Fibroblast of lung (primary cell): ENCODE data around the gene TSPAN9. TPM values are rescaled to one million over a fixed set of nuclear protein-coding genes. Genes with fewer than 3 reads are reported as not detected.

Experiments used
- DNase-seq, 2 donors: peaks; one replicate each; pipeline versions ENCODE4 v3.0.0 to v3.0.0-alpha.2; 2010; ENCODE audit warnings: low read depth in 2 of 2
- H2AFZ ChIP-seq: 2 replicates; pipeline ENCODE4 v1.5.1; 2012; ENCODE audit warnings: low read length, control low read depth, inconsistent platforms
- H3K27ac ChIP-seq: 2 replicates; pipeline ENCODE4 v1.5.1; 2011; ENCODE audit warnings: low read length, control low read depth; ENCODE audit not compliant: insufficient read depth
- H3K27me3 ChIP-seq: 2 replicates; pipeline ENCODE4 v1.5.1; 2011; ENCODE audit warnings: mild to moderate bottlenecking, low read length; ENCODE audit not compliant: control insufficient read depth, insufficient read depth
- H3K36me3 ChIP-seq: 2 replicates; pipeline ENCODE4 v1.5.1; 2011; ENCODE audit warnings: low read length; ENCODE audit not compliant: control insufficient read depth, insufficient read depth
- H3K4me1 ChIP-seq: 2 replicates; pipeline ENCODE4 v1.5.1; 2011; ENCODE audit warnings: low read length; ENCODE audit not compliant: control insufficient read depth, insufficient read depth; ENCODE audit errors: extremely low read depth
- H3K4me2 ChIP-seq: 2 replicates; pipeline ENCODE4 v1.5.1; 2011; ENCODE audit warnings: low read length, control low read depth; ENCODE audit not compliant: insufficient read depth; ENCODE audit errors: extremely low read depth
- H3K4me3 ChIP-seq, 4 experiments: fragments of 200-600 bp in 1 of 4; sonication (generic) in 1 of 4; replicated peaks in 1 of 4; 2 replicates each; pipeline ENCODE4 v1.5.1; 2011 to 2016; ENCODE audit warnings: low read length in 4 of 4, low read depth in 3 of 4, mild to moderate bottlenecking in 3 of 4, control low read depth in 2 of 4, inconsistent platforms in 1 of 4, mixed read lengths in 1 of 4; ENCODE audit not compliant: insufficient read depth in 1 of 4; ENCODE audit errors: control extremely low read depth in 1 of 4
- H3K79me2 ChIP-seq: 2 replicates; pipeline ENCODE4 v1.5.1; 2012; ENCODE audit warnings: mild to moderate bottlenecking, low read length, inconsistent platforms; ENCODE audit not compliant: control insufficient read depth, insufficient read depth
- H3K9ac ChIP-seq: 2 replicates; pipeline ENCODE4 v1.5.1; 2011; ENCODE audit warnings: mild to moderate bottlenecking, low read length, control low read depth; ENCODE audit not compliant: insufficient read depth
- H3K9me3 ChIP-seq: 2 replicates; pipeline ENCODE4 v1.5.1; 2012; ENCODE audit warnings: low read depth, low read length; ENCODE audit not compliant: control insufficient read depth, insufficient read depth
- H4K20me1 ChIP-seq: 2 replicates; pipeline ENCODE4 v1.5.1; 2011; ENCODE audit warnings: low read length; ENCODE audit not compliant: control insufficient read depth, insufficient read depth; ENCODE audit errors: extremely low read depth
- EZH2 ChIP-seq: IDR thresholded peaks from 2 replicates; pipeline ENCODE4 v1.5.1; 2012; ENCODE audit warnings: low read length, control low read depth, mild to moderate bottlenecking; ENCODE audit errors: missing control alignments
- polyA plus RNA-seq, 2 donors: library from polyadenylated mRNA; depleted of rRNA in 1 of 2; stranded (reverse) in 1 of 2; unstranded in 1 of 2; fragments of >200 nt; gene quantifications; 2 replicates each; pipeline ENCODE4 v1.2.1, GENCODE V29; 2011 to 2012; ENCODE audit warnings: missing spikeins in 1 of 2
- total RNA-seq: library from RNA; depleted of rRNA; stranded (reverse); fragments of >200 nt; gene quantifications from 2 replicates; pipeline ENCODE4 v1.2.1, GENCODE V29; 2014
- TF ChIP-seq, protein P1 (sequence below), 2 donors: IDR thresholded peaks in 1 of 2; conservative IDR thresholded peaks in 1 of 2; 1 replicate in 1 of 2; 2 replicates in 1 of 2; pipeline ENCODE4 v1.5.1; 2011 to 2012; ENCODE audit warnings: low read length in 2 of 2, control low read depth in 1 of 2, inconsistent platforms in 1 of 2, low read depth in 1 of 2, mild to moderate bottlenecking in 1 of 2

Gene TSPAN9
- total and polyA plus RNA-seq, 2 donors (not counting 1 experiment from before 2014, with no cell fraction given), result 31.1 to 35.2 TPM

DNA sequence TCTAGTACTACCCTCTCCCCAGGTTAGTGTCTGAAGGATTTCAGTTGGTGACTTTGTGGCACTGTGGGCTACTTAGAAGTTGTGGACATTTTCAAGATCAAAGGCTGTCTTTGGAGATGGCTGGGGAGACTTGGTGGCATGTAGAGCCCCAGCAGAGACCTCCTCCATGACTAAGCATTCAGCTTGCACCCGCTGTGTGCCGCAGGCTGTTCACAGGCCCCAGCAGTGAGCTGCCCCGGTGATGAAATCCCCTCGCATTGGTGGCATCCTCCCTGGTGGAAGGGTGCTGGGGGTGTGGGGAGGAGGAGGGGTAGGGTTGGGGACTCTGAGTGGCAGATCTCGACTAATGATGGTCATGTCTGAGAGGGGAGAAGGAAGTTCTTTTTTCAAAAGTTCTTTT lies 173.9 kb downstream of the TSPAN9 start:
- no peak overlapping the region for H3K27ac ChIP-seq
- H3K27me3 ChIP-seq, result no peaks in the 10 kb centered on the region

DNA sequence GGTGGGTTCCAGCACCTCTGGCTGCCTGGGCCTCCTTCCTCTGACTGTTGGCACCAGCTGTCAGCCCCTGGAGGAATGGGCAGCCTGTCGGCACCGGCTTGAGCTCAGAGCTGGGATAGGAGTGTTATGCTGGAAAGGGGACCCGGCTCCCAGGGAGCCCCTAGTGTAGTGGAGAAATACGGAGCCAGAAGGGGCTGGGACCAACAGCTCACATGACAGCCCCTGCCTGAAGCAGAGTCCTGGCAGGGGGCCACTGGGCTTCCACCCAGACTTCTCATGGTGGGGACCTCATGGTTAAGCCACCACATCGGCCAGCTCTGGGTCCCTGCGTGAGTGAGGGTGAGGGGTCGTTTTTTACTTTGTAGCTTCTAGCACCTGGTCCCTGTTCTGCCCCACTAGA lies 174.5 kb downstream of the TSPAN9 start:
- H3K4me2 ChIP-seq, result no peak overlapping the region
- no peak for TF ChIP-seq EZH2
- TF ChIP-seq, protein P1, sequence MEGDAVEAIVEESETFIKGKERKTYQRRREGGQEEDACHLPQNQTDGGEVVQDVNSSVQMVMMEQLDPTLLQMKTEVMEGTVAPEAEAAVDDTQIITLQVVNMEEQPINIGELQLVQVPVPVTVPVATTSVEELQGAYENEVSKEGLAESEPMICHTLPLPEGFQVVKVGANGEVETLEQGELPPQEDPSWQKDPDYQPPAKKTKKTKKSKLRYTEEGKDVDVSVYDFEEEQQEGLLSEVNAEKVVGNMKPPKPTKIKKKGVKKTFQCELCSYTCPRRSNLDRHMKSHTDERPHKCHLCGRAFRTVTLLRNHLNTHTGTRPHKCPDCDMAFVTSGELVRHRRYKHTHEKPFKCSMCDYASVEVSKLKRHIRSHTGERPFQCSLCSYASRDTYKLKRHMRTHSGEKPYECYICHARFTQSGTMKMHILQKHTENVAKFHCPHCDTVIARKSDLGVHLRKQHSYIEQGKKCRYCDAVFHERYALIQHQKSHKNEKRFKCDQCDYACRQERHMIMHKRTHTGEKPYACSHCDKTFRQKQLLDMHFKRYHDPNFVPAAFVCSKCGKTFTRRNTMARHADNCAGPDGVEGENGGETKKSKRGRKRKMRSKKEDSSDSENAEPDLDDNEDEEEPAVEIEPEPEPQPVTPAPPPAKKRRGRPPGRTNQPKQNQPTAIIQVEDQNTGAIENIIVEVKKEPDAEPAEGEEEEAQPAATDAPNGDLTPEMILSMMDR (conservative IDR thresholded peaks at IDR 0.05 in 1 of 2, IDR thresholded peaks at IDR 0.05 in 1 of 2; ENCODE audit: low read depth in 1 of 2, low read length in 2 of 2), result no peak
- no peaks in the 10 kb centered on the region for H3K4me1 ChIP-seq
- no peak overlapping the region for H2AFZ ChIP-seq
- H3K27me3 ChIP-seq, result no peaks in the 10 kb centered on the region
- no peak for DNase-seq
- H3K9ac ChIP-seq, result no peak overlapping the region
- H3K36me3 ChIP-seq, result no peaks in the 10 kb centered on the region
- H3K4me3 ChIP-seq, result no peak overlapping the region
- no peaks in the 10 kb centered on the region for H4K20me1 ChIP-seq
- no peaks in the 10 kb centered on the region for H3K79me2 ChIP-seq
- H3K9me3 ChIP-seq, result no peaks in the 10 kb centered on the region
- H3K27ac ChIP-seq, result no peak overlapping the region

More for the DNA sequence above, 173.9 kb downstream of the TSPAN9 start:
- no peak overlapping the region for H2AFZ ChIP-seq
- no peaks in the 10 kb centered on the region for H4K20me1 ChIP-seq
- H3K4me1 ChIP-seq, result no peaks in the 10 kb centered on the region
- no peak for DNase-seq
- no peak for TF ChIP-seq EZH2
- TF ChIP-seq, protein P1 (conservative IDR thresholded peaks at IDR 0.05 in 1 of 2, IDR thresholded peaks at IDR 0.05 in 1 of 2; ENCODE audit: low read depth in 1 of 2, low read length in 2 of 2), result no peak
- no peaks in the 10 kb centered on the region for H3K9me3 ChIP-seq
- no peak overlapping the region for H3K9ac ChIP-seq
- no peaks in the 10 kb centered on the region for H3K79me2 ChIP-seq
- H3K4me3 ChIP-seq, result no peak overlapping the region
- no peak overlapping the region for H3K4me2 ChIP-seq
- H3K36me3 ChIP-seq, result no peaks in the 10 kb centered on the region

DNA sequence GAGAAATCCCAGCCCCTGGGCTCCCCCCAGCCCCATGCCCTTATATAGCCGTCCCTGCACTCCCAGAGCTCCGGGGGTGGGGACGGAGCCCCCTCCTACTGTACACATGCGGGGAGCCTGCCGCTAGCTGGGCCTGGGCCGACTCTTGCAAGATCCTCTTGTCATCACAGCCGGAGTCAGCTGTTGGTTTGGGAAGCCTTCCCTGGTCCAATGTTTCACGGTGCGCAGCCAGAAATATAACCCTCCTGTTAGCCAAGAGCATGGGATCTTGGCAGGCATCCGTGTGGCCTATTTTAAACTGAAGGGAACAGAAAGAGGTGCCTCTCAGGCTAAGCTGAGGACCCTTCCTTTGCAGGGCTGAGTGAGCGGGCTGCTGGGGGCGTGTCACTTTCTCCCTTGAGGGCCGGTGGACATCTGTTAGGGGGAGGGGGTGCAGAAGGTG lies 175.3 kb downstream of the TSPAN9 start:
- Histone ChIP-seq H3K9ac (no peak overlapping the region), H3K79me2 (no peaks in the 10 kb centered on the region), H3K9me3 (no peaks in the 10 kb centered on the region), H3K4me3 (no peak overlapping the region), H3K27me3 (no peaks in the 10 kb centered on the region), H3K36me3 (no peaks in the 10 kb centered on the region), H2AFZ (no peak overlapping the region), H4K20me1 (no peaks in the 10 kb centered on the region), H3K4me1 (no peaks in the 10 kb centered on the region), H3K4me2 (no peak overlapping the region), H3K27ac (no peak overlapping the region)
- DNase-seq, result peak; percentile 18 to 95
- no peak for TF ChIP-seq EZH2
- TF ChIP-seq, protein P1 (conservative IDR thresholded peaks at IDR 0.05 in 1 of 2, IDR thresholded peaks at IDR 0.05 in 1 of 2; ENCODE audit: low read depth in 1 of 2, low read length in 2 of 2), result no peak
